Measurements from ENCODE around the gene PFDN6. TPM values are rescaled to one million over a fixed set of nuclear protein-coding genes. Genes with fewer than 3 reads are reported as not detected.
A peak's percentile ranks its signal among the peaks of the same experiment; 100 is the strongest.

Gene PFDN6
- total and polyA plus RNA-seq, 9 of the 15 experiments (the other 6 are each of a cell fraction or from before 2014, with no cell fraction given): 6.8 to 475 (median 216) TPM

DNA sequence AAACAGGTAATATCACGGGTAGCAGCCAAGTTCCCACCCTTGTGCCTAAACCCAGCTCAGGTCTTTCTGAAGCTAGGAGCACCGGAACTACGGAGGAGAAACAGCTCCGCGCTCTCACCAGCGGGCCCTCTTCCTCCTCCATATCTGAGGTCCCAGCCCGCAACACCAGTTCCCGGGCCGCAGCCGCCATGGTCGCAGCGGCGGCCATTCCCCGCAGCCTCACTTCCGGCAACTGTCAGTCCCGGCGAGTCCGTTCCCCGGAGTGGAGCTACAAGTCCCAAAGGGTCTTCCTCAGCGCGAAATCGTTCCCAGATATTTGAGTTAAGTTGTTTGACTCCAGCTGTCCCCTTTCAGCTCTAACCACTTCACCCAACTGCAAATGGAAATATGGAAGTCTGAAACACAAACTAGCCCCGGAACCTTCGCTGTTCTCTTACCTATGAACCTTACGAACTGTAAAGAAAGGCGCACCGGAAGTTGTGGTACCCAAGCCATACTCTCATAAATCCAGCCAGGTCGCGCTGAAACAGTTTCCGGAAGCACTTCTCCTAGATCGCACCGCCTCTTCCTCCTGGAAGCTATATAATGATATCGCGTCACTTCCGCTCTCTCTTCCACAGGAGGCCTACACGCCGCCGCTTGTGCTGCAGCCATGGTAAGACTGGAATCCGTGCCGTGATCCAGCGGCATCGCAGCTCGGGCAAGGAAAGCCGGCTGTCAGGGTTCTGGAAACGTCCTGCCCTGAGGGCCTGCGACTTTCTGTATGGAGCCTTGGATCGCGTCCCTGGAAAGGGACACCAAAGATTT lies 17.7 kb upstream of the PFDN6 start, which contains the start of the genes RPS18 and VPS52 (continued):
- TF ChIP-seq GABPB2 (CRISPR knock-in tag; conservative IDR thresholded peaks at IDR 0.05): no peak
- TF ChIP-seq PCBP1 (IDR thresholded peaks at IDR 0.05; ENCODE audit: low read depth, low read length, poor library complexity, severe bottlenecking): no peak
- TF ChIP-seq, protein P1, sequence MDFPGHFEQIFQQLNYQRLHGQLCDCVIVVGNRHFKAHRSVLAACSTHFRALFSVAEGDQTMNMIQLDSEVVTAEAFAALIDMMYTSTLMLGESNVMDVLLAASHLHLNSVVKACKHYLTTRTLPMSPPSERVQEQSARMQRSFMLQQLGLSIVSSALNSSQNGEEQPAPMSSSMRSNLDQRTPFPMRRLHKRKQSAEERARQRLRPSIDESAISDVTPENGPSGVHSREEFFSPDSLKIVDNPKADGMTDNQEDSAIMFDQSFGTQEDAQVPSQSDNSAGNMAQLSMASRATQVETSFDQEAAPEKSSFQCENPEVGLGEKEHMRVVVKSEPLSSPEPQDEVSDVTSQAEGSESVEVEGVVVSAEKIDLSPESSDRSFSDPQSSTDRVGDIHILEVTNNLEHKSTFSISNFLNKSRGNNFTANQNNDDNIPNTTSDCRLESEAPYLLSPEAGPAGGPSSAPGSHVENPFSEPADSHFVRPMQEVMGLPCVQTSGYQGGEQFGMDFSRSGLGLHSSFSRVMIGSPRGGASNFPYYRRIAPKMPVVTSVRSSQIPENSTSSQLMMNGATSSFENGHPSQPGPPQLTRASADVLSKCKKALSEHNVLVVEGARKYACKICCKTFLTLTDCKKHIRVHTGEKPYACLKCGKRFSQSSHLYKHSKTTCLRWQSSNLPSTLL (IDR thresholded peaks at IDR 0.05): no peak
- peak; percentile 93 for TF ChIP-seq NR2C2 (CRISPR knock-in tag; IDR thresholded peaks at IDR 0.05)
- TF ChIP-seq NR2C2 (tag; IDR thresholded peaks at IDR 0.05): peak; percentile 99
- 0 out of 2 replicates have a peak, but pooled peaks have one; percentile 9 for TF ChIP-seq ZNF695 (CRISPR knock-in tag; IDR thresholded peaks at IDR 0.05)
- TF ChIP-seq, protein P2, sequence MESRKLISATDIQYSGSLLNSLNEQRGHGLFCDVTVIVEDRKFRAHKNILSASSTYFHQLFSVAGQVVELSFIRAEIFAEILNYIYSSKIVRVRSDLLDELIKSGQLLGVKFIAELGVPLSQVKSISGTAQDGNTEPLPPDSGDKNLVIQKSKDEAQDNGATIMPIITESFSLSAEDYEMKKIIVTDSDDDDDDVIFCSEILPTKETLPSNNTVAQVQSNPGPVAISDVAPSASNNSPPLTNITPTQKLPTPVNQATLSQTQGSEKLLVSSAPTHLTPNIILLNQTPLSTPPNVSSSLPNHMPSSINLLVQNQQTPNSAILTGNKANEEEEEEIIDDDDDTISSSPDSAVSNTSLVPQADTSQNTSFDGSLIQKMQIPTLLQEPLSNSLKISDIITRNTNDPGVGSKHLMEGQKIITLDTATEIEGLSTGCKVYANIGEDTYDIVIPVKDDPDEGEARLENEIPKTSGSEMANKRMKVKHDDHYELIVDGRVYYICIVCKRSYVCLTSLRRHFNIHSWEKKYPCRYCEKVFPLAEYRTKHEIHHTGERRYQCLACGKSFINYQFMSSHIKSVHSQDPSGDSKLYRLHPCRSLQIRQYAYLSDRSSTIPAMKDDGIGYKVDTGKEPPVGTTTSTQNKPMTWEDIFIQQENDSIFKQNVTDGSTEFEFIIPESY (CRISPR knock-in tag; IDR thresholded peaks at IDR 0.05): peak; percentile 67
- TF ChIP-seq ELF4 (CRISPR knock-in tag; IDR thresholded peaks at IDR 0.05): peak; percentile 3; the same call in 1 of the 2 replicates
- TF ChIP-seq NONO (IDR thresholded peaks at IDR 0.05; ENCODE audit: low read depth in 2 of 2, low read length in 1 of 2): peak; percentile 46 to 71; a peak in 3 of 4 replicates
- TF ChIP-seq, protein P3, sequence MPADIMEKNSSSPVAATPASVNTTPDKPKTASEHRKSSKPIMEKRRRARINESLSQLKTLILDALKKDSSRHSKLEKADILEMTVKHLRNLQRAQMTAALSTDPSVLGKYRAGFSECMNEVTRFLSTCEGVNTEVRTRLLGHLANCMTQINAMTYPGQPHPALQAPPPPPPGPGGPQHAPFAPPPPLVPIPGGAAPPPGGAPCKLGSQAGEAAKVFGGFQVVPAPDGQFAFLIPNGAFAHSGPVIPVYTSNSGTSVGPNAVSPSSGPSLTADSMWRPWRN (IDR thresholded peaks at IDR 0.05; ENCODE audit: low read depth): no peak
- no peak; the same call in 1 of the 2 replicates for TF ChIP-seq ZKSCAN1 (IDR thresholded peaks at IDR 0.05; ENCODE audit: low read depth, low read length)
- 0 out of 2 replicates have a peak, but pooled peaks have one; percentile 10 for TF ChIP-seq SMARCA5 (IDR thresholded peaks at IDR 0.05)
- no peak for TF ChIP-seq ILF3 (IDR thresholded peaks at IDR 0.05; ENCODE audit: borderline replicate concordance)
- no peak for TF ChIP-seq NR3C1 (CRISPR knock-in tag; IDR thresholded peaks at IDR 0.05)
- no peak for TF ChIP-seq ETS2 (tag; IDR thresholded peaks at IDR 0.05; ENCODE audit: borderline replicate concordance, poor library complexity, severe bottlenecking)
- peak; percentile 99 for TF ChIP-seq ZZZ3 (IDR thresholded peaks at IDR 0.05)
- TF ChIP-seq, protein P4, sequence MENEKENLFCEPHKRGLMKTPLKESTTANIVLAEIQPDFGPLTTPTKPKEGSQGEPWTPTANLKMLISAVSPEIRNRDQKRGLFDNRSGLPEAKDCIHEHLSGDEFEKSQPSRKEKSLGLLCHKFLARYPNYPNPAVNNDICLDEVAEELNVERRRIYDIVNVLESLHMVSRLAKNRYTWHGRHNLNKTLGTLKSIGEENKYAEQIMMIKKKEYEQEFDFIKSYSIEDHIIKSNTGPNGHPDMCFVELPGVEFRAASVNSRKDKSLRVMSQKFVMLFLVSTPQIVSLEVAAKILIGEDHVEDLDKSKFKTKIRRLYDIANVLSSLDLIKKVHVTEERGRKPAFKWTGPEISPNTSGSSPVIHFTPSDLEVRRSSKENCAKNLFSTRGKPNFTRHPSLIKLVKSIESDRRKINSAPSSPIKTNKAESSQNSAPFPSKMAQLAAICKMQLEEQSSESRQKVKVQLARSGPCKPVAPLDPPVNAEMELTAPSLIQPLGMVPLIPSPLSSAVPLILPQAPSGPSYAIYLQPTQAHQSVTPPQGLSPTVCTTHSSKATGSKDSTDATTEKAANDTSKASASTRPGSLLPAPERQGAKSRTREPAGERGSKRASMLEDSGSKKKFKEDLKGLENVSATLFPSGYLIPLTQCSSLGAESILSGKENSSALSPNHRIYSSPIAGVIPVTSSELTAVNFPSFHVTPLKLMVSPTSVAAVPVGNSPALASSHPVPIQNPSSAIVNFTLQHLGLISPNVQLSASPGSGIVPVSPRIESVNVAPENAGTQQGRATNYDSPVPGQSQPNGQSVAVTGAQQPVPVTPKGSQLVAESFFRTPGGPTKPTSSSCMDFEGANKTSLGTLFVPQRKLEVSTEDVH (IDR thresholded peaks at IDR 0.05; ENCODE audit: low read depth, partially characterized antibody): peak; percentile 96
- TF ChIP-seq, protein P5, sequence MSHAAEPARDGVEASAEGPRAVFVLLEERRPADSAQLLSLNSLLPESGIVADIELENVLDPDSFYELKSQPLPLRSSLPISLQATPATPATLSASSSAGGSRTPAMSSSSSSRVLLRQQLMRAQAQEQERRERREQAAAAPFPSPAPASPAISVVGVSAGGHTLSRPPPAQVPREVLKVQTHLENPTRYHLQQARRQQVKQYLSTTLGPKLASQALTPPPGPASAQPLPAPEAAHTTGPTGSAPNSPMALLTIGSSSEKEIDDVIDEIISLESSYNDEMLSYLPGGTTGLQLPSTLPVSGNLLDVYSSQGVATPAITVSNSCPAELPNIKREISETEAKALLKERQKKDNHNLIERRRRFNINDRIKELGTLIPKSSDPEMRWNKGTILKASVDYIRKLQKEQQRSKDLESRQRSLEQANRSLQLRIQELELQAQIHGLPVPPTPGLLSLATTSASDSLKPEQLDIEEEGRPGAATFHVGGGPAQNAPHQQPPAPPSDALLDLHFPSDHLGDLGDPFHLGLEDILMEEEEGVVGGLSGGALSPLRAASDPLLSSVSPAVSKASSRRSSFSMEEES (CRISPR knock-in tag; IDR thresholded peaks at IDR 0.05): peak; percentile 18; the same call in 1 of the 2 replicates

Measured in K562 (cell line).